Testis (tissue), 3 donors: Measurements from ENCODE around the gene COL4A1. TPM values are rescaled to one million over a fixed set of nuclear protein-coding genes. Genes with fewer than 3 reads are reported as not detected.

Experiments
- DNase-seq: peaks from one replicate; pipeline ENCODE4 v3.0.0-alpha.2; 2019
- H3K27ac ChIP-seq, 2 donors: fragments of 200-600 bp; sonication (generic); one replicate each; pipeline ENCODE4 v1.5.1; 2019
- H3K27me3 ChIP-seq: fragments of 200-600 bp; sonication (generic); one replicate; pipeline ENCODE4 v1.5.1; 2019
- H3K36me3 ChIP-seq: fragments of 200-600 bp; sonication (generic); one replicate; pipeline ENCODE4 v1.5.1; 2017; ENCODE audit warnings: low read depth; ENCODE audit errors: missing control alignments
- H3K4me1 ChIP-seq: fragments of 200-600 bp; sonication (generic); one replicate; pipeline ENCODE4 v1.5.1; 2019
- H3K4me3 ChIP-seq, 2 donors: fragments of 200-600 bp; sonication (generic); one replicate each; pipeline ENCODE4 v1.5.1; 2017 to 2019
- H3K9me3 ChIP-seq: fragments of 200-600 bp; sonication (generic); one replicate; pipeline ENCODE4 v1.5.1; 2017
- POLR2A ChIP-seq: fragments of 450-650 bp; IDR thresholded peaks from one replicate; pipeline ENCODE4 v1.6.1; 2017; ENCODE audit warnings: antibody characterized with exemption, mild to moderate bottlenecking, moderate library complexity
- WGBS, 2 donors: methylation state at CpG; one replicate each; pipeline ENCODE4 v1.1.5; 2018; 5-methylcytosine and 5-hydroxymethylcytosine counted together
- intact Hi-C: fragments of 100-400 bp; cut with DNase I; formaldehyde crosslinking; loops from one replicate; pipeline ENCODE4 v1.15.1; 2023; ENCODE audit warnings: low total_unique reads
- polyA plus RNA-seq: library from polyadenylated mRNA; stranded (reverse); fragments of 350-450 nt; fragmentation: Illumina TruSeq; extraction: RNeasy Lipid Tissue Mini Kit (QIAGEN cat#74804); gene quantifications from one replicate; pipeline ENCODE4 v1.2.3, GENCODE V29; 2014; ENCODE audit warnings: low read depth, low replicate concordance; ENCODE audit not compliant: insufficient read depth
- total RNA-seq, 2 donors: library from RNA; depleted of rRNA; stranded (reverse); fragments of >200 nt; gene quantifications; one replicate each; pipeline ENCODE4 v1.2.3, GENCODE V29; 2016
- TF ChIP-seq, protein P1 (sequence below), 3 experiments: fragments of 450-650 bp in 2 of 3; fragments of 200-600 bp in 1 of 3; sonication (generic) in 1 of 3; IDR thresholded peaks; one replicate each; pipeline ENCODE4 v1.5.1; 2016 to 2019; ENCODE audit warnings: antibody characterized with exemption in 3 of 3, mild to moderate bottlenecking in 2 of 3, moderate library complexity in 1 of 3

COL4A1 gene
- total and polyA plus RNA-seq, 3 donors from 2014 or later = 35.5 to 43.0 (median 39.0) TPM

- Histone ChIP-seq H3K4me3 (no peak overlapping the region), H3K27ac (no peak overlapping the region), H3K27me3 (no peaks in the 10 kb centered on the region), H3K36me3 (no peaks in the 10 kb centered on the region), H3K4me1 (peaks cover 10% of the 10 kb centered on the region), H3K9me3 (no peaks in the 10 kb centered on the region)
- no peak for TF ChIP-seq POLR2A
- TF ChIP-seq, protein P1, sequence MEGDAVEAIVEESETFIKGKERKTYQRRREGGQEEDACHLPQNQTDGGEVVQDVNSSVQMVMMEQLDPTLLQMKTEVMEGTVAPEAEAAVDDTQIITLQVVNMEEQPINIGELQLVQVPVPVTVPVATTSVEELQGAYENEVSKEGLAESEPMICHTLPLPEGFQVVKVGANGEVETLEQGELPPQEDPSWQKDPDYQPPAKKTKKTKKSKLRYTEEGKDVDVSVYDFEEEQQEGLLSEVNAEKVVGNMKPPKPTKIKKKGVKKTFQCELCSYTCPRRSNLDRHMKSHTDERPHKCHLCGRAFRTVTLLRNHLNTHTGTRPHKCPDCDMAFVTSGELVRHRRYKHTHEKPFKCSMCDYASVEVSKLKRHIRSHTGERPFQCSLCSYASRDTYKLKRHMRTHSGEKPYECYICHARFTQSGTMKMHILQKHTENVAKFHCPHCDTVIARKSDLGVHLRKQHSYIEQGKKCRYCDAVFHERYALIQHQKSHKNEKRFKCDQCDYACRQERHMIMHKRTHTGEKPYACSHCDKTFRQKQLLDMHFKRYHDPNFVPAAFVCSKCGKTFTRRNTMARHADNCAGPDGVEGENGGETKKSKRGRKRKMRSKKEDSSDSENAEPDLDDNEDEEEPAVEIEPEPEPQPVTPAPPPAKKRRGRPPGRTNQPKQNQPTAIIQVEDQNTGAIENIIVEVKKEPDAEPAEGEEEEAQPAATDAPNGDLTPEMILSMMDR (IDR thresholded peaks at IDR 0.05) = no peak
- DNase-seq = no peak
- intact Hi-C loops = no loop called here
- 67 to 72% methylated on average over 6 of the region's 6 CpGs for WGBS, 2 donors
Observed at GRCh38 chr13:110127986-110128511, 178.9 kb downstream of the COL4A1 start.

DNA sequence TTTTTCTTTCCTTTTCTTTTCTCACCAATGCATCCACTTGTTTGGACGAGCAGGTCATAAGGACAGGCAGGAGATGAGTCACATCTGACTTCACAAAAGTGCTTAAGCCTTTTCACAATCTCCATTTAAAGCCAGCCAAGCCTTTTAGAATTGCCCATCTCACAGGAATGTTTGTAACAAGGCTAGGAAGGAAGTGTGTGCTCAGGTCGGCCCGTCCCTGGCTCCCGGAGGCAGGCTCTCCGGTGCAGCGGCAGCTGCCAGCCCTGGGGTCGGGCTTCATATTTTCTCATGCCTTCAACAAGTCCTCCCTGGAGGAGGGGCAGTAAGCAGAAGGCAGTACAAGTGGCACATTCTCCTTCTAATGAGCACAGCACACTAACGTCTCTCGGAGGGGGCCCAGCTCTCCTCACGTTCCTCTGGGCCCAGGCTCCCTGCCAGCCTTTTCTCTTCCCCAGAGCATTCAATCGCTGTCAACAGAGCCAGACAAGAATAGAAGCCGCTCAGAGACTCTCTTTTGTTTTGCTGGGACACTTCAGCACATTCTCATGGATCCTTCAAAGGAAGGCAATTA, 180.5 kb downstream of the COL4A1 start:
- H3K4me3 ChIP-seq = no peak overlapping the region
- intact Hi-C loops = no loop called here

GRCh38 chr13:110125613-110126272, 181.2 kb downstream of the COL4A1 start:
- no peak for DNase-seq
- no peak overlapping the region for H3K4me3 ChIP-seq
- WGBS, 2 donors = 92 to 96% methylated on average over 10 of the region's 10 CpGs

More for the DNA sequence above, 180.5 kb downstream of the COL4A1 start:
- no peak for DNase-seq
- WGBS, 2 donors = 42 to 54% methylated on average over 12 of the region's 12 CpGs
- Histone ChIP-seq H3K36me3 (no peaks in the 10 kb centered on the region), H3K9me3 (no peaks in the 10 kb centered on the region), H3K27ac (no peak overlapping the region), H3K4me1 (peaks cover 10% of the 10 kb centered on the region), H3K27me3 (no peaks in the 10 kb centered on the region)
- TF ChIP-seq POLR2A = no peak
- TF ChIP-seq, protein P1 (IDR thresholded peaks at IDR 0.05) = no peak

GRCh38 chr13:110125157-110125556, 181.8 kb downstream of the COL4A1 start:
- Histone ChIP-seq H3K27me3 (no peaks in the 10 kb centered on the region), H3K27ac (no peak overlapping the region), H3K4me3 (no peak overlapping the region), H3K4me1 (peaks cover 10% of the 10 kb centered on the region), H3K36me3 (no peaks in the 10 kb centered on the region), H3K9me3 (no peaks in the 10 kb centered on the region)
- DNase-seq = no peak
- WGBS, 2 donors = 93 to 97% methylated on average over 10 of the region's 10 CpGs
- no peak for TF ChIP-seq POLR2A
- TF ChIP-seq, protein P1 (IDR thresholded peaks at IDR 0.05) = no peak
- intact Hi-C loops = no loop called here

More at GRCh38 chr13:110125613-110126272, 181.2 kb downstream of the COL4A1 start:
- no peaks in the 10 kb centered on the region for H3K9me3 ChIP-seq
- H3K27ac ChIP-seq = no peak overlapping the region
- intact Hi-C loops = no loop called here
- H3K27me3 ChIP-seq = no peaks in the 10 kb centered on the region
- TF ChIP-seq, protein P1 (IDR thresholded peaks at IDR 0.05) = no peak
- TF ChIP-seq POLR2A = no peak
- peaks cover 10% of the 10 kb centered on the region for H3K4me1 ChIP-seq
- no peaks in the 10 kb centered on the region for H3K36me3 ChIP-seq
